Nephron (organoid): ENCODE measurements around the gene XRCC5.

Source experiments
- H3K27ac Mint-ChIP-seq, 3 experiments: 2 replicates each; pipeline ENCODE4 v1.8.0; 2020; ENCODE audit warnings: mixed read lengths in 3 of 3, mild to moderate bottlenecking in 2 of 3, moderate library complexity in 1 of 3
- H3K27me3 Mint-ChIP-seq: 2 replicates; pipeline ENCODE4 v1.8.0; 2021; ENCODE audit warnings: low read depth, mild to moderate bottlenecking, moderate library complexity, mixed read lengths
- H3K36me3 Mint-ChIP-seq: 2 replicates; pipeline ENCODE4 v1.8.0; 2020; ENCODE audit warnings: low read depth, mixed read lengths
- H3K4me1 Mint-ChIP-seq: 2 replicates; pipeline ENCODE4 v1.8.0; 2020; ENCODE audit warnings: mixed read lengths
- H3K4me3 Mint-ChIP-seq, 3 experiments: 2 replicates each; pipeline ENCODE4 v1.8.0; 2020; ENCODE audit warnings: mild to moderate bottlenecking in 3 of 3, mixed read lengths in 3 of 3, moderate library complexity in 2 of 3
- H3K9me3 Mint-ChIP-seq: 2 replicates; pipeline ENCODE4 v1.8.0; 2020; ENCODE audit warnings: mixed read lengths
- CTCF ChIP-seq, 3 experiments: fragments of 200-600 bp; sonication (generic); IDR thresholded peaks; one replicate each; pipeline ENCODE4 v1.5.0; 2021; ENCODE audit warnings: antibody characterized with exemption in 3 of 3; ENCODE audit not compliant: unreplicated experiment in 3 of 3

Gene XRCC5

DNA sequence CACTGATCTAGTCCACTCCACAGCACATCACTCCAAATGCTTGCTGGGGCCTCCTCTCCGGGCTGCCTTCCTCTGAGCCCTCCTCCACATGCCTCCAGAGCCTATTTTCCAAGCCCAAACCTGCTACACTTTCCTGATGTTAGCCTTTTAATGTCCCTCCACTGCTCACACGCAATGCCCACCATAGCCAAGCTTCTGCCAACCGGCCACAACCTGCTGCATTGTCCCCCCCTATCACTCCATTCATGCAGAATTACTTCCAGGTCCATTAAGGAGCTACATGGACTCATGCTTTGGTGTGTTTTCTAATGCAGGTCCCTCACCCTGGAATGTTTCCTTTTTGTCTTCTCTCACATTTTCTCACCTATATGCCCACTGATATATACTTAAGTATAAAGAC, 133.9 kb downstream of the XRCC5 start:
- no peaks in the 10 kb centered on the region for H3K36me3 Mint-ChIP-seq
- no peaks in the 10 kb centered on the region for H3K27me3 Mint-ChIP-seq
- no peak overlapping the region for H3K4me3 Mint-ChIP-seq
- H3K9me3 Mint-ChIP-seq = no peaks in the 10 kb centered on the region
- TF ChIP-seq CTCF (IDR thresholded peaks at IDR 0.05; ENCODE audit: unreplicated experiment in 3 of 3) = no peak
- peaks cover 12% of the 10 kb centered on the region for H3K4me1 Mint-ChIP-seq
- no peak overlapping the region for H3K27ac Mint-ChIP-seq

DNA sequence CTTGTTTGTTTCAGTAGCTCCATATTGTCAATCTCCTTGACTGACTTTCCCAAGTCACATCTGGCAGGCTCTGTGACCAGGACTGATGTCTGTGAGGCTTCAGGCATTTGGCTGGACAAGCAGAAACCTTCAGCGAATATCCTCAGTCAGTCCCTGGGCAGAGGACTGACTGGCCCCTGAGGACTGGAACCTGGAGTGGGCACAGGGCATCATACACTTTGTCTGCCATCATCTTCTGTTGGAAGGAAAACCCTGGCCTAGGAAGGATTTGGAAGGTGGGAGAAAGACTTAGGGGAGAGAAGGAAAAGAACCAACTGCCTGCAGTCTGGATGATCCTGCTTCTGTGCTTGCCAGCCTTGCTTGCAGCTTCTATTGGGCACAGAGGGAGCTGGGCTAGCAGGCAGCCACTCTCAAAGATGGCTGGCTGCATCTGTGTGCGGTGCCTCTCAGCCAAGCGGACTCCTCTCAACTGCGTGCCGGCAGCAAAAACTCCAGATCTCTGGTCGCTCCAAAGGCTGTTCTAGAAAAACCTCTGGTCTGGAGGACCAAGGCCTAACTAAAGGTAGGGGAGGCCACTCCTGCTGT, 136.3 kb downstream of the XRCC5 start:
- H3K4me1 Mint-ChIP-seq = peaks cover 12% of the 10 kb centered on the region

DNA sequence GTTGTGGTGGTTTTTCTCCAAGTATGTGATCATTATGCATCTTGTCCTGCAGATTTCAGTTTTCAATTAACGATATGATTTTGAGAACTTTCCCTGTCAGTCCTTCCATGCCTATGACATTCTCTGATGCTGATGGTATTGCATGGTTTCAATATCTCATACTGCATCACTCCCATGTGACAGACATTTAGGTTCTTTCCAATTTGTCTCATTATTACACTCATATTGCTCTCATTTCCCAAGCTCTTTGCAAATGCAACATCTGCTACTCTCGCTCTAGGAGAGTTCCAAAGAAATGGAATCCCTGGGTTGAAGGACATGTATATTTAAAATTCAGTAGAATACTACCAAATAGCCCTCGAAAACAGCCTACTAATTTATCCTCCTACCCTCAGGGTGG, 137.6 kb downstream of the XRCC5 start:
- no peak overlapping the region for H3K27ac Mint-ChIP-seq
- H3K4me3 Mint-ChIP-seq = no peak overlapping the region
- H3K9me3 Mint-ChIP-seq = peaks cover 9% of the 10 kb centered on the region
- H3K27me3 Mint-ChIP-seq = no peaks in the 10 kb centered on the region
- no peaks in the 10 kb centered on the region for H3K36me3 Mint-ChIP-seq
- no peak for TF ChIP-seq CTCF (IDR thresholded peaks at IDR 0.05; ENCODE audit: unreplicated experiment in 3 of 3)
- H3K4me1 Mint-ChIP-seq = peaks cover 12% of the 10 kb centered on the region

More for the DNA sequence above, 136.3 kb downstream of the XRCC5 start:
- no peaks in the 10 kb centered on the region for H3K36me3 Mint-ChIP-seq
- H3K9me3 Mint-ChIP-seq = peaks cover 9% of the 10 kb centered on the region
- no peak overlapping the region for H3K27ac Mint-ChIP-seq
- TF ChIP-seq CTCF (IDR thresholded peaks at IDR 0.05; ENCODE audit: unreplicated experiment in 3 of 3) = no peak
- H3K4me3 Mint-ChIP-seq = no peak overlapping the region
- no peaks in the 10 kb centered on the region for H3K27me3 Mint-ChIP-seq
